Neuronal stem cell (in vitro differentiated cells): ENCODE results near the gene TCF4.

Experiments used
- DNase-seq: peaks from one replicate; pipeline ENCODE4 v3.0.0-alpha.2; 2013; ENCODE audit warnings: low spot score
- H2AFZ ChIP-seq: one replicate; pipeline ENCODE4 v1.6.1; 2013; ENCODE audit warnings: mild to moderate bottlenecking, low read length, inconsistent platforms
- H2AK5ac ChIP-seq: 2 replicates; pipeline ENCODE4 v1.6.1; 2013; ENCODE audit warnings: low read depth, mild to moderate bottlenecking, inconsistent platforms, low read length, moderate library complexity, mixed read lengths
- H2BK120ac ChIP-seq: 2 replicates; pipeline ENCODE4 v1.6.1; 2013; ENCODE audit warnings: low read depth, mild to moderate bottlenecking, inconsistent platforms, low read length, moderate library complexity, mixed read lengths
- H2BK12ac ChIP-seq: one replicate; pipeline ENCODE4 v1.6.1; 2013; ENCODE audit warnings: low read length, inconsistent platforms
- H2BK15ac ChIP-seq: 2 replicates; pipeline ENCODE4 v1.6.1; 2013; ENCODE audit warnings: mild to moderate bottlenecking, low read length, inconsistent platforms, mixed read lengths
- H2BK5ac ChIP-seq: one replicate; pipeline ENCODE4 v1.6.1; 2013; ENCODE audit warnings: inconsistent platforms, mild to moderate bottlenecking, low read length, moderate library complexity
- H3K14ac ChIP-seq: one replicate; pipeline ENCODE4 v1.6.1; 2013; ENCODE audit warnings: low read length, inconsistent platforms
- H3K18ac ChIP-seq: 2 replicates; pipeline ENCODE4 v1.6.1; 2013; ENCODE audit warnings: low read length, inconsistent platforms
- H3K23ac ChIP-seq: 2 replicates; pipeline ENCODE4 v1.6.1; 2013; ENCODE audit warnings: low read depth, mild to moderate bottlenecking, mixed read lengths, low read length, inconsistent platforms; ENCODE audit not compliant: poor library complexity
- H3K27ac ChIP-seq: replicated peaks from 3 replicates; pipeline ENCODE4 v1.5.1; 2013; ENCODE audit warnings: low read length, inconsistent platforms
- H3K27me3 ChIP-seq, 3 experiments: 2 replicates each; pipeline ENCODE4 v1.6.1; 2013; ENCODE audit warnings: low read length in 3 of 3, mild to moderate bottlenecking in 2 of 3, inconsistent platforms in 1 of 3, low read depth in 1 of 3, mixed read lengths in 1 of 3, moderate library complexity in 1 of 3; ENCODE audit not compliant: control insufficient read depth in 3 of 3, insufficient read depth in 3 of 3
- H3K36me3 ChIP-seq, 2 donors: replicated peaks in 1 of 2; 2 replicates each; pipeline ENCODE4 v1.6.1; 2013; ENCODE audit warnings: low read length in 2 of 2; ENCODE audit not compliant: control insufficient read depth in 2 of 2, insufficient read depth in 2 of 2
- H3K4ac ChIP-seq: 2 replicates; pipeline ENCODE4 v1.6.1; 2013; ENCODE audit warnings: inconsistent platforms, mild to moderate bottlenecking, low read length, moderate library complexity
- H3K4me1 ChIP-seq, 2 donors: 1 replicate in 1 of 2; 2 replicates in 1 of 2; pipeline ENCODE4 v1.6.1; 2013; ENCODE audit warnings: low read length in 2 of 2, low read depth in 1 of 2; ENCODE audit not compliant: control insufficient read depth in 2 of 2, insufficient read depth in 1 of 2
- H3K4me2 ChIP-seq: one replicate; pipeline ENCODE4 v1.6.1; 2013; ENCODE audit warnings: mild to moderate bottlenecking, low read length, inconsistent platforms; ENCODE audit not compliant: insufficient read depth, poor library complexity, severe bottlenecking
- H3K4me3 ChIP-seq, 2 donors: 2 replicates each; pipeline ENCODE4 v1.5.1; 2013; ENCODE audit warnings: low read length in 2 of 2, mild to moderate bottlenecking in 2 of 2, inconsistent platforms in 1 of 2, moderate library complexity in 1 of 2
- H3K79me1 ChIP-seq: one replicate; pipeline ENCODE4 v1.6.1; 2013; ENCODE audit warnings: low read depth, mild to moderate bottlenecking, inconsistent platforms, low read length, moderate library complexity
- H3K9ac ChIP-seq: one replicate; pipeline ENCODE4 v1.6.1; 2013; ENCODE audit warnings: mild to moderate bottlenecking, low read depth, low read length, inconsistent platforms; ENCODE audit not compliant: poor library complexity
- H3K9me3 ChIP-seq, 2 donors: replicated peaks in 1 of 2; 2 replicates each; pipeline versions ENCODE3 to v1.6.1; 2013; ENCODE audit warnings: low read length in 2 of 2, mild to moderate bottlenecking in 2 of 2, inconsistent platforms in 1 of 2, low read depth in 1 of 2, mixed read lengths in 1 of 2, moderate library complexity in 1 of 2; ENCODE audit not compliant: control insufficient read depth in 2 of 2, insufficient read depth in 1 of 2
- H4K8ac ChIP-seq: one replicate; pipeline ENCODE4 v1.6.1; 2013; ENCODE audit warnings: low read depth, mild to moderate bottlenecking, inconsistent platforms, low read length, moderate library complexity
- H4K91ac ChIP-seq: one replicate; pipeline ENCODE4 v1.6.1; 2013; ENCODE audit warnings: low read length, low read depth, mild to moderate bottlenecking, inconsistent platforms; ENCODE audit not compliant: poor library complexity
- WGBS, 2 donors: extraction: QIAGEN DNeasy Blood & Tissue Kit; methylation state at CpG; one replicate each; pipeline ENCODE4 v1.1.7; 2013; ENCODE audit warnings: missing lambda C conversion rate in 2 of 2, mixed read lengths in 1 of 2; ENCODE audit not compliant: insufficient read length in 2 of 2, insufficient replicate concordance in 1 of 2; ENCODE audit errors: extremely low coverage in 2 of 2; 5-methylcytosine and 5-hydroxymethylcytosine counted together

The TCF4 gene

DNA sequence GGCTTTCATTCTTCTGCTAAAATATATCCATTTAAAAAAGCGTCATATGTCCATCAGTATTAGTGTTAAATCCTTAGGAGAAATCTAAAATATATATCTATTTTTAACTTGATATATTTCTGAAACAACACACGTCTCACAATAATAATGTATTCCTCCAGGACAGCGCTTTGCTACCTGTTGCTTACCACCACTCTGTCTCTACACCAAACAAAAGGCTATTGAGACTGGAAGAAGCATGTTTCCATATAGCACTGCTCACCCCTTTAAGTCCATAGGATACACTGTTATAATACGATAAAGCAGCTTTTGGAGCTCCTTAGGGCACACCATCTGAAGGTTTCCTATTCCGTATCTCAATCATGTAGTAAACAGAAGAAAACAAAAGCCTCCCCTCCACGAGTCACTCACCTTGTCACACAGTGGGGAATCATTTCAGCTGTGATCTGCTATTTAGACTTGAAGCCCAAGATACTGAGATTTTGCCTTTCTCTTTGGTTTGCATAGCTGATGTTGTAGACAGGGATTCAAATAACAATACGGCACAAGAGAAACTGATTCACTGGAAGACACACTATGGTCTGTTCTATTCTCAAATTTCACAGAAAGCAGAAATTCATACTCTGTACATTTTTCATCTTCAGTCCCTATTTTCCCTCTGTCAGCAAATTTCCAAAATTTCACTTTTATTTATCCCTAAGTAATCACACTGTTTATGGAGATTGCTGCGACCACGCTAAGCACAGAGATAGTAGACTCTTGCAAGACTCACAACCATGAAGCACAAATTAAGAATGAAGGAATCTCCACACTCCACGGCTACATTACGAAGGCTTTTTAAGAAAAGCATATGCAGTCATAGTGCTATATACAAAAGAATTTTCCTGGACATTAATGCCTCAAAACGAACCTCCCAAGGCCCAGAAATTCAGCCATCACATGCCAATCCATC is 187.1 kb downstream of the TCF4 start:
- Histone ChIP-seq H2AK5ac (no peak overlapping the region), H2BK15ac (no peak overlapping the region), H3K9ac (no peak overlapping the region), H3K23ac (no peak overlapping the region), H2AFZ (no peak overlapping the region), H2BK5ac (no peak overlapping the region), H3K4me3 (peak overlapping the region in 1 of 2 donors; percentile 33), H3K36me3 (peaks cover 0 to 7% of the 10 kb centered on the region in 2 donors), H4K8ac (no peak overlapping the region), H3K27me3 (no peaks in the 10 kb centered on the region), H2BK120ac (no peak overlapping the region), H2BK12ac (no peak overlapping the region), H3K18ac (no peak overlapping the region), H3K4me2 (no peak overlapping the region), H3K14ac (no peak overlapping the region), H3K27ac (no peak overlapping the region), H4K91ac (no peak overlapping the region), H3K79me1 (no peaks in the 10 kb centered on the region), H3K4me1 (peaks cover 16 to 25% of the 10 kb centered on the region in 2 donors), H3K4ac (no peak overlapping the region), H3K9me3 (peaks cover 0 to 6% of the 10 kb centered on the region in 2 donors)
- no CpG with 5 or more reads among the region's 12 CpGs for WGBS, 2 donors
- no peak for DNase-seq

DNA sequence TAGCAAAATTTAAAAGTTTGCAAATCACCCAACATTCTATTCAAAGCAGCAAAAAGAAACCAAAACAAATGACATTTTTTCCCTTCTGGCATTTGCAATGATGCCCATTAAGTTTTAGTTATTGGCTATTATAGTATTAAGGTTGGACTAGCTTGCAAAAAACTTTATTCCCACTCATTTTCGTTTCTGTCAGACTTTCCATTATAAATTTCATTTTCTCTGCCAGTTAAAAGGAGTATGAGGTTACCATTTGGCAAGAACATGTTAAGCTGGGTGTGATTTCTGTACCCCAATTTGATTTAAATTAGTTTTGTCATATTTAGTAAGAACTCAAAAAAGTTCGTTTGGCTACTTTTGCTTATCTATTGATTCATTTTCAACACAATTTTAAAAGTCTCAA is 187.9 kb downstream of the TCF4 start:
- H3K23ac ChIP-seq: no peak overlapping the region
- no CpG with 5 or more reads among the region's 2 CpGs for WGBS, 2 donors
- no peak overlapping the region for H2AK5ac ChIP-seq
- H2BK12ac ChIP-seq: no peak overlapping the region
- H3K4me3 ChIP-seq: no peak overlapping the region
- H2BK15ac ChIP-seq: no peak overlapping the region
- H4K91ac ChIP-seq: no peak overlapping the region
- no peak for DNase-seq
- H3K79me1 ChIP-seq: no peaks in the 10 kb centered on the region
- no peak overlapping the region for H3K14ac ChIP-seq
- H3K9me3 ChIP-seq: peaks cover 0 to 6% of the 10 kb centered on the region in 2 donors
- peaks cover 0 to 7% of the 10 kb centered on the region in 2 donors for H3K36me3 ChIP-seq
- H3K4me2 ChIP-seq: no peak overlapping the region
- H2BK120ac ChIP-seq: no peak overlapping the region
- no peak overlapping the region for H3K9ac ChIP-seq
- H3K27ac ChIP-seq: no peak overlapping the region
- H4K8ac ChIP-seq: no peak overlapping the region
- no peak overlapping the region for H2AFZ ChIP-seq
- no peak overlapping the region for H3K4ac ChIP-seq
- H3K27me3 ChIP-seq: no peaks in the 10 kb centered on the region
- H3K4me1 ChIP-seq: peaks cover 13 to 24% of the 10 kb centered on the region in 2 donors
- H3K18ac ChIP-seq: no peak overlapping the region
- H2BK5ac ChIP-seq: no peak overlapping the region

DNA sequence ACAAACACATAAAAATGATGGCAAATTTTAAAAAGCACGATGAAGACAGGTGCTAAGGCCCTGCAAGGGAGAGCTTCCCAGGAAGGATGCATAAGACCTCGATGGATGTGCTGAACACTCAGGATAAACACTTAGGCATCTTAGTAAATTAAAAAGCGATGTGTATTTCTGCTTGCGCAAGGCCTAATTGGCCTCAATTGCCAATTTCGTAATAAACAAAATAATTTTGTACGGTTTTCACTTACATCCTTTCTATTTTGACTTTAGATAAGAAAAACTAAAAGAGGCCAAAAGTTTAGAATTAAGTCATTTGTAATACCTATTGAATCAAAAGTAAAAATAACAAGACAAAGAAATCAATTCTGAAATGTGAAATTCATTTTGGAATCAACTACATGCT is 189.1 kb downstream of the TCF4 start:
- Histone ChIP-seq H3K27me3 (no peaks in the 10 kb centered on the region), H3K9ac (no peak overlapping the region), H3K4me3 (no peak overlapping the region), H3K14ac (no peak overlapping the region), H3K4me2 (no peak overlapping the region), H3K23ac (no peak overlapping the region), H3K18ac (no peak overlapping the region), H3K27ac (no peak overlapping the region), H4K91ac (no peak overlapping the region), H3K4ac (no peak overlapping the region), H2AK5ac (no peak overlapping the region), H3K4me1 (peaks cover 12 to 24% of the 10 kb centered on the region in 2 donors), H2AFZ (no peak overlapping the region), H4K8ac (no peak overlapping the region), H3K79me1 (no peaks in the 10 kb centered on the region), H2BK15ac (no peak overlapping the region), H3K9me3 (peaks cover 0 to 6% of the 10 kb centered on the region in 2 donors), H2BK5ac (no peak overlapping the region), H2BK12ac (no peak overlapping the region), H2BK120ac (no peak overlapping the region), H3K36me3 (peaks cover 0 to 7% of the 10 kb centered on the region in 2 donors)
- no peak for DNase-seq
- no CpG with 5 or more reads among the region's 6 CpGs for WGBS, 2 donors

DNA sequence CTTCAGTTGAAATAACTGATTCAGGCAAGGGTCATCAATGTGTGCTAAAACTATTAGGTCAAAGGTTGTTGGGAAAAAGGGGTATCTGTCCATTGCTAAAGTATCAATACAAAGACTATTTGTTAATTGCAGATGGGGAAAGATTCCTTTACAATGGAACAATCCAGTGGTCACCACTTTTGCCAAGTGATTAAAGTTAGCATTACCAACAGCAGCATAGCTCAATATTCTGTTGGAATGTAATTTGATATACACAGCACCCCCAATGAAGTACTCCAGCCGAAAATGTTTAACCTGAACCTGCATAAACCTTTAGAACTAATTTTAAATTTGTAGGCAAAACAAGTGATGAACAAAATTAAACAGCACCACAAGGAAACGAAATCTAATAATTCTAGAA is 191.0 kb downstream of the TCF4 start:
- H3K36me3 ChIP-seq: peaks cover 0 to 7% of the 10 kb centered on the region in 2 donors
- H3K27me3 ChIP-seq: no peaks in the 10 kb centered on the region
- no CpG with 5 or more reads among the region's 2 CpGs for WGBS, 2 donors

More for the DNA sequence above, 191.0 kb downstream of the TCF4 start:
- Histone ChIP-seq H4K8ac (no peak overlapping the region), H3K4ac (no peak overlapping the region), H4K91ac (no peak overlapping the region), H2BK12ac (no peak overlapping the region), H3K79me1 (no peaks in the 10 kb centered on the region), H3K9me3 (peaks cover 0 to 6% of the 10 kb centered on the region in 2 donors), H3K27ac (no peak overlapping the region), H3K4me1 (peaks cover 11 to 13% of the 10 kb centered on the region in 2 donors), H3K23ac (no peak overlapping the region), H3K9ac (no peak overlapping the region), H3K4me3 (no peak overlapping the region), H2AK5ac (no peak overlapping the region), H2AFZ (no peak overlapping the region), H3K4me2 (no peak overlapping the region), H2BK5ac (no peak overlapping the region), H3K14ac (no peak overlapping the region), H2BK120ac (no peak overlapping the region), H2BK15ac (no peak overlapping the region), H3K18ac (no peak overlapping the region)
- DNase-seq: no peak
